NCI-H510A treated with DMSO at 0.1 percent for 48 hours (cell line): Measurements from ENCODE around the gene ATP5MK.
"Not testable (repeated sequence)": the region's sequence is repeated elsewhere in the genome, so short reads cannot be mapped to it uniquely, and the experiment has no call there.

ENCODE experiments used
- DNase-seq: peaks from one replicate; lab custom pipeline; 2025; lab: John Stamatoyannopoulos, UW

Gene ATP5MK

DNA sequence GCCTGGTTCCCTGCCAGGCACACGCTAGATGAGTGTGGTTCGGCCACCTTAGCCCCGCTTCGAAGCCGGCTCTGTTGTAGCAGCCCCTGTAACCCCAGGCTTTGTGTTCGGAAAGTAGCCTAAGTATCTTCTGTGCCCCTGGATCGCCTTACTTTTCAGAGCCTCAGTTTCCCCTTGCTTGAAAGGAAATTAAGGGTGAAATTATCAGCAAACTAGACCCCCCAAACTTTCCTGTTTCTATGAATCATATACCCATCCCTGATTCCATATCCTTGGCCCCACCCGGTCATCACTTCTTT lies 463 bp upstream of the ATP5MK start:
- no peak for DNase-seq

DNA sequence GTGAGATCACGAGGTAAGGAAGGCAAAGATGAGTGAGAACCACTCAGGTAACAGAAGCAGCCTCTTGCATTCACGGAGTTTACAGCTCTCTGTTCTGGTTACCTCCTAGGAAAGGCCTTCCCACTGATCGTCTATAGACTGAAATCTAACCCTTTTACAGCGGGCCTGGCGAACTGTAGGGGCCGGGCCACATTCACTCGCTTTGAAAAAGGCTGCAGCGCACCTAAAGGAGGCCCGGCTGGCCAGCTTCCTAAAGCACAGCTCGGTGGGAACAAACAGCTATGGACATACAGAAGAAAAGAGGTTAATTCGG lies 565 bp downstream of the ATP5MK start:
- DNase-seq: no peak

- DNase-seq: no peak
Observed at GRCh38 chr10:103394180-103394579, 2.1 kb downstream of the ATP5MK start.

DNA sequence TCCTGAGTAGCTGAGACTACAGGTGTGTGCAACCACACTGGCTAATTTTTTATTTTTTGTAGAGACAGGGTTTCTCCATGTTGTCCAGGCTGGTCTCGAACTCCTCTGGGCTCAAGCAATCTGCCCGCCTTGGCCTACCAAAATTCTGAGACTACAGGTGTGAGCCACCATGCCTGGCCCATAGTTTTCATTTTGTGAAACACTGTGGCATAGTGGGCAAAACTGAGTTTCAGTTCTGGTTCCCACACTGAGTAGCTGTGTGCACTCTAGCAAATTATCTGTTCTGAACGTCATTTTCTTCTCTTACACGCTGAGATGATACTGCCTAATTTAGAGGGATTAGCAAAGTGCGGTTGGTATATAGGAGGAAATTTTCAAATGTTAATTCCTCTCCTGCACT lies 13.5 kb downstream of the ATP5MK start:
- DNase-seq: no peak

DNA sequence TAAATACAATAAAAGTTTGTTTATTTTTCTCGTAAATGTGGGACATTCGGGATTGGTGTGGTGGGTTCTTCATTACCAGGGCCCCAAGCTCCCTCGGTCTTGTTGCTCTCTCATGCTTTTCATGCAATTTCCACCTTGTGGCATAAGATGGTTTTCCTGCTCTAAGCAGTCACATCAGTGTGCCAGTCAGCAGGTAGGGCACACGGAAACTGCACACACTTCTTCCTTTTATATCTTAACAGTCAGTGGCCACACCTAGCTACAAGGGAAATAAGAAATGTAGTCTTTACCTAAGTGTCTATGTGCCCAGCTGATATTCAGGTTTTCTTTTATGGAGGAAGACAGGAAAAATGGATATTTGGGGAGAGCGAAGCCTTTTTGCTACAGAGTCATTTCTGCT lies 22.0 kb downstream of the ATP5MK start:
- DNase-seq: no peak

DNA sequence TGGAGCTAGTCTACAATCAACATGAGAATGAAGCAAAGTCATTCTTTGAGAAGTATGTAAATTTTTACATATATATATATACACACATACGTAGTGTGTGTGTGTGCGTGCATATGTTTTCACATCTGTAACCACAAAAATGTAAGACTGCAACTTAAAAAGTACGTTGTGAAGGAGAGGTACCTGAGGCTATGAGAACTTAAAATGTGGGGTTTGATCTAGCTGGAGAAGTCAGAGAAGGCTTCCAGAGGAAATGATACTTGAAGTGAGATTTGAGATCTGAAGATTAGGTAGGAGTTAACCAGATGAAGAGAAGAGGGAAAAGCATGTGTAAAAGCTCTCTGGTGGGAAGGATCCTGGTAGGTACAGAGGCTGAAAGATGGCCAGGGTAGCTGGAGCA lies 22.7 kb downstream of the ATP5MK start:
- no peak for DNase-seq

DNA sequence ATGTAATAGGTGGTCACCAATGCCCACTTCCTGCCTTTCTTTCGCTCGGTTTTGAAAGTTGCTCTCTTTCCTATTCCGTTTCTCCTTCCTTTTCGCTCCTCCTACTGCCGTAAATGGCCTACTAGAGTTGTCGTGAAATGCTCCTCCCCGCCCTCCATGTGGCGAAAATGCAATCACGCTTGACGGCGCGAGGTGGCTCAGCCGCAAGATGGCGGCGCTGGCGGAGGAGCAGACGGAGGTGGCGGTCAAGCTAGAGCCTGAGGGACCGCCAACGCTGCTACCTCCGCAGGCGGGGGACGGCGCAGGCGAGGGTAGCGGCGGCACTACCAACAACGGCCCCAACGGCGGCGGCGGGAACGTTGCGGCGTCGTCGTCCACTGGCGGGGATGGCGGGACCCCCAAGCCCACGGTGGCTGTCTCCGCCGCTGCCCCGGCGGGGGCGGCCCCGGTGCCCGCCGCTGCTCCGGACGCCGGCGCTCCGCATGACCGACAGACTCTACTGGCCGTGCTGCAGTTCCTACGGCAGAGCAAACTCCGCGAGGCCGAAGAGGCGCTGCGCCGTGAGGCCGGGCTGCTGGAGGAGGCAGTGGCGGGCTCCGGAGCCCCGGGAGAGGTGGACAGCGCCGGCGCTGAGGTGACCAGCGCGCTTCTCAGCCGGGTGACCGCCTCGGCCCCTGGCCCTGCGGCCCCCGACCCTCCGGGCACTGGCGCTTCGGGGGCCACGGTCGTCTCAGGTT lies 28.3 kb downstream of the ATP5MK start, which contains the start of gene TAF5:
Gene TAF5 (plus strand): TSS at position 195 of the 737 bp plus-strand sequence. CDS start 14 bp downstream, at position 209.
- DNase-seq: peak; percentile 97

- DNase-seq: peak; percentile 50
Observed at GRCh38 chr10:103367379-103367781, 28.9 kb downstream of the ATP5MK start.

DNA sequence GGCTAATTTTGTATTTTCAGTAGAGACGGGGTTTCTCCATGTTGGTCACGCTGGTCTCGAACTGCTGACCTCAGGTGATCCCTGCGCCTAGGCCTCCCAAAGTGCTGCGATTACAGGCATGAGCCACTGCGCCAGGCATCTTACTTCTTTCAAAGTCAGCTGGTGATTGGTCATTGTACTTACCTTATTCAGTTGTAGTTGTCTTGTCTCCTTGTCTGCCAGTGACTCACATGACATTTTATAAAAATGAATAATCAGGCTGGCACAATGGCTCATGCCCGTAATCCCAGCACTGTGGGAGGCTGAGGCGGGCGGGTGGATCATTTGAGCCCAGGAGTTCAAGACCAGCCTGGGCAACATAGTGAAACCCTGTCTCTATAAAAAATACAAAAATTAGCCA lies 35.5 kb downstream of the ATP5MK start:
- DNase-seq: not testable (repeated sequence)

GRCh38 chr10:103359493-103359892 lies 36.8 kb downstream of the ATP5MK start:
- DNase-seq: not testable (repeated sequence)

DNA sequence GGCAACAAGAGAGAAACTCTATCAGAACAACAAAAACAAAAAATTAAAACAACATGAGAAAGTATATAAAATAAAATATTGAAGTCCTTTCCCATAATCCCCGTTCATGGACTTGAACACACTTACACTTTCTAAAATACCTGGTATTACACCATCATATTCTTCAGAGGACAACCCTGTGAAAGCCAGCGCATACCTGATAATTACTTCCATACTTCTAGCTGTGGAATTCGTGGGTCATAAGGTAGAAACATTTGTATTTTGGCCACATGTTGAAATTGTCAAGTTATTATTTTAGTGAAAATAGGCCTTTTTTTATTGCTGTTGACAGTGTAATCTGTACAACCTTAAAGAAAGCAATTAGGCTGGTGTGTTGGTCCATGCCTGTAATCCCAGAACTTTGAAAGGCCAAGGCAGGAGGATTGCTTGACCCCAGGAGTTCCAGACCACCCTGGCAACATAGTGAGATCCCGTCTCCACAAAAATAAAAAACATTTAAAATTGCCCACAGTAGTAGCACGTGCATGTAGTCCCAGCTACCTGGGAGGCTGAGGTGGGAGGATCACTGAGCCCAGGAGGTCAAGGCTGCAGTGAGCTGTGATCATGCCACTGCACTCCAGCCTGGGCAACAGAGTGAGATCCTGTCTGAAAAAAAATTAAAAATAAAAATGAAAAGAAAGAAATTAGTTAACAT lies 40.2 kb downstream of the ATP5MK start:
- DNase-seq: no peak

DNA sequence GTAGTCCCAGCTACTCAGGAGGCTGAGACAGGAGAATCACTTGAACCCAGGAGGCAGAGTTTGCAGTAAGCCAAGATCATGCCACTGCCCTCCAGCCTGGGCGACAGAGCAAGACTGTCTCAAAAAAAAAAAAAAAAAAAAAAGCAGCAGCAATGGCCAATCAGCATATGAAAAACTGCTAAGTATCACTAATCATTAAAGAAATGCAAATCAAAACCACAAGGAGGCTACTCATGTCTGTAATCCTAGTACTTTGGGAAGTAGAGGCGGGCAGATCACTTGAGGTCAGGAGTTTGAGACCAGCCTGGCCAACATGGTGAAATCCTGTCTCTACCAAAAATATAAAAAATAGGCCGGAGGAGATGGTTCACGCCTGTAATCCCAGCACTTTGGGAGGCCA lies 41.7 kb downstream of the ATP5MK start:
- not testable (repeated sequence) for DNase-seq

GRCh38 chr10:103353281-103353680 lies 43.0 kb downstream of the ATP5MK start:
- no peak for DNase-seq

DNA sequence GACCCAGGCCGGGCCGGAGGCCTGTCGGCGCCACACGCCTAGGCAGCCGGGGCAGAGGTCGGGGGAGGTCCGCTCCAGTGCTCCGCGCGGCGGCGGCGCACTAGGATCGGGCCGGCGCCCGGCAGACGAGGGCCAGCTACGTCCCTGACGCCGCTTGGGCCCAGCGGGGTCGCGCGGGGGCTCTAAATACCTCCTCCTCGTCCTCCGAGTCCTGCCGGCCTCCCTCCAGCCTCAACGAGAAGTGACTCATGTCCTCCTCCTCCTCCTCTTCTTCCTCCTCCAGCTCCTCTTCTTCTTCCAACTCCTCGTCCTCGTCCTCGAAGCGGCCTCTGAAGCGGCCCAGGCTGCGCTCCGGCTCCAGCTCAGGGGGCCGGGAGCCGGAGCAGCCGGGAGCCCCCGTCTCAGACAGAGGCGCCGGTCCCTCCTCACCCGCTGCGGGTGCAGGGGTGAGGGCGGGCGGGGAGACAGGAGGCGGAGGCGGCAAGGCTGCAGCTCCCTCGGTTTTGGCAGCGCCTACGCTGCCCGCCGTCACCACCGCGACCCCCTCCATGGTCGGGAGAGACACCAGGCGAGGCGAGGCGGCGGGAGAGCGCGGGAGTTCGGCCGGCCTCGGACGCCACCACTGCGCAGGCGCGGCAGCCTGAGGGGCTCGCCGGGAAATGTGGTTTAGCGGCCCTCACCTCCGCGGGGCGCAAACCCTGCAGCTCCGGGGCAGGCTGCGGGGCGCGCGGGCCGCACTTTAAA lies 45.6 kb downstream of the ATP5MK start, which contains the start of gene PCGF6:
Gene PCGF6 (minus strand): TSS at position 624 of the 744 bp plus-strand sequence. CDS start 74 bp downstream, at position 550.
- DNase-seq: peak; percentile 87

DNA sequence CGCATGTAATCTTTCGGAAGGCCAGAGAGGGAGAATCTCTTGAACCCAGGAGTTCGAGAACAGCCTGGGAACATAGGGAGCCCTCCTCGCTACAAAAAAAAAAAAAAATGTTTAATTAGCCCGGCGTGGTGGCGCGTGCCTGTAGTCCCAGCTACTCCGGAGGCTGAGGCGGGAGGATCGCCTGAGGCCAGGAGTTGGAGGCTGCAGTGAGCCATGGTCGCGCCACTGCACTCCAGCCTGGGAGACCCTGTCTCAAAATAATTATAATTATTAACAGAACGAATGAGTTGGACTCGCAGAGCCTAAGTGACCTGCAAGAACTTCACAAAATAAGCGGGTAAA lies 46.1 kb downstream of the ATP5MK start:
- no peak for DNase-seq
